GM06990 (cell line): ENCODE measurements around the gene FZR1.

ENCODE experiments used
- DNase-seq: peaks from one replicate; pipeline ENCODE4 v3.0.0-alpha.2; 2011; ENCODE audit not compliant: insufficient read length; ENCODE audit errors: extremely low read depth
- H3K27me3 ChIP-seq: replicated peaks from 2 replicates; pipeline ENCODE4 v1.6.0; 2011; ENCODE audit warnings: low read length; ENCODE audit not compliant: control insufficient read depth, insufficient read depth
- H3K36me3 ChIP-seq: 2 replicates; pipeline ENCODE4 v1.5.1; 2011; ENCODE audit warnings: low read length; ENCODE audit not compliant: control insufficient read depth, insufficient read depth
- H3K4me3 ChIP-seq: replicated peaks from 2 replicates; pipeline ENCODE4 v1.5.1; 2011; ENCODE audit warnings: low read depth, mild to moderate bottlenecking, control low read depth, low read length
- CTCF ChIP-seq: IDR thresholded peaks from 2 replicates; pipeline ENCODE4 v1.5.1; 2011; ENCODE audit warnings: low read length, control low read depth, mild to moderate bottlenecking, inconsistent platforms; ENCODE audit not compliant: insufficient read depth, poor library complexity, severe bottlenecking

Gene FZR1

GRCh38 chr19:3550947-3551791 is 45.1 kb downstream of the FZR1 start:
- H3K27me3 ChIP-seq, result no peaks in the 10 kb centered on the region
- peaks cover 11% of the 10 kb centered on the region for H3K36me3 ChIP-seq
- no peak for TF ChIP-seq CTCF
- no peak for DNase-seq
- H3K4me3 ChIP-seq, result no peak overlapping the region

DNA sequence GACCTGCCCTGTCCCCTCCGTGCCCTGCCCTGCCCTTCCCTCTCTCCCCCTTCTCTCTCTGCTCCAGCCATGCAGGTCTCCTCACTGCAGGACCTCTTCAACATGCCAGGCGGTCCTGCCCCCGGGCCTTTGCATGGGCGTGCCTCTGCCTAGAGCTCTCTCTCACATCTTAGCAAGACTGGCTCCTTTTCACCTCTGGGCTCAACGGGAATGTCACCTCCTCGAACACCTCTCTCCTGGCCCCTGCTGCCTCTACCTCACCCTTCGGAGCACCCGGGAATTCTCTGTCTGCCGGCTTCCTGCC is 45.6 kb downstream of the FZR1 start:
- H3K36me3 ChIP-seq, result peaks cover 10% of the 10 kb centered on the region
- H3K4me3 ChIP-seq, result no peak overlapping the region
- H3K27me3 ChIP-seq, result no peaks in the 10 kb centered on the region
- no peak for TF ChIP-seq CTCF
- no peak for DNase-seq

DNA sequence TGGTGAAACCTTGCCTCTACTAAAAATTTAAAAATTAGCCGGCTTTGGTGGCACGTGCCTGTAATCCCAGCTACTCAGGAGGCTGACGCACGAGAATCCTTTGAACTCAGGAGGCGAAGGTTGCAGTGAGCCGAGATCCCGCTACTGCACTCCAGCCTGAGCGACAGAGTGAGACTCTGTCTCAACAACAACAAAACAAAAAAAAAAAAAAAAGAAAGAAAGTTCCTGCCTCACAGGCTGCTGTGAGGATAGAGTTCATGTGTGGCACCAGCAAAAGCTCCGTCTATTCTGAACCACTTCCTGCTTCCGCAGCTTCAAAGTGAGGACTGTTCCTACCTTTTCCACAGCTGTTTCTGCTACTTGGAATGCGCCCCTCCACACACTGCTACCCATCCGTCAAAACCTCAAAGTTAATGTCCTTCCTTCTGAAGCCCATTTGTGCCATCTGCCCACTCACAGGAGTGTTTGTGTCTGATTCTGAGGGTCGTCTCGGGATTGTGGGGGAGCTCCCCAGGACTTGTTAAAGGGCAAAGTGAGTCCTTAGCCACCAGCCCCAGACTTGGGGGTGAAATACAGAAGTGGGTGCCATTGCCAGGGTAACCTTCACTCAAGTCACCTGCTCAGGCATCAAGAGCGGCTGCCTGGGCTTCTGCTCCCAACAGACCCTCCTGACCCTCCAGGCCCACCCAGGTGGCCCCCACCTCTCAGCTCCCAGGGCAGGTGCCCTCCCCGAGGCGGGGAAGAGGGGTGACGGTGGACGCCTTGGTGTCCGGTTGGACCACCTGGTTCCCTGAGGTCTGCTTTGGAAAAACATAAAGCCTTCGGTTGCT is 48.4 kb downstream of the FZR1 start:
- Histone ChIP-seq H3K27me3 (no peaks in the 10 kb centered on the region), H3K4me3 (no peak overlapping the region), H3K36me3 (peaks cover 4% of the 10 kb centered on the region; the same call in 1 of the 2 replicates)
- DNase-seq, result no peak
- TF ChIP-seq CTCF, result no peak

GRCh38 chr19:3555653-3556422 is 49.7 kb downstream of the FZR1 start:
- TF ChIP-seq CTCF, result no peak
- Histone ChIP-seq H3K27me3 (no peaks in the 10 kb centered on the region), H3K36me3 (peaks cover 2% of the 10 kb centered on the region; the same call in 1 of the 2 replicates), H3K4me3 (peak overlapping the region; percentile 69)
- no peak for DNase-seq

DNA sequence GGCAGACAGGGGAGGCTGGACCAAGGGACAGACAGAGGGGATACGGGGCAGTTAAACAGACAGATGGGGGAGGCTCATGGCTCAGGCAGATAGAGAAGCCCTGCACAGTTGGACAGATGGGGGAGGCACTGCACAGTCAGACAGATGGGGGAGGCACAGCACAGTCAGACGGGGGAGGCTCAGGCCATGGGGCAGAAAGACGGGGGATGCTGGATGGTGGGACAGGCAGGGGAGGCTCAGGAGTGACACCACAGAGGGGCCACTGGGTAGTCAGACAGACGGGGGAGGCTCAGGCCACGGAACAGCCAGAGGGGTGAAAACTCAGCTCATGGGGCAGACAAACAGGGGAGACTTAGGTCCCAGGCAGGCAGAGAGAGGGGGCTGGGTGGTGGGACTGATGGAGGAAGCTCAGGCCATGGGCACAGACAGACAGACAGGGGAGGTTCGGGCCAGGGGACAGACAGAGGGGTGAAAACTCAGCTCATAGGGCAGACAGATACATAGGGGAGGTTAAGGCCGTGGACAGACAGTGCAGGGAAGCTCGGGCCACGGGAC is 50.4 kb downstream of the FZR1 start:
- no peaks in the 10 kb centered on the region for H3K27me3 ChIP-seq
- TF ChIP-seq CTCF, result no peak
- peak overlapping the region; percentile 69 for H3K4me3 ChIP-seq
- no peaks in the 10 kb centered on the region for H3K36me3 ChIP-seq
- DNase-seq, result no peak
